ENCODE results near the gene CEBPG. TPM values are rescaled to one million over a fixed set of nuclear protein-coding genes. Genes with fewer than 3 reads are reported as not detected.
A peak's percentile ranks its signal among the peaks of the same experiment; 100 is the strongest.

CEBPG gene
- total and polyA plus RNA-seq, 7 experiments from 2014 or later = 7.8 to 22.4 (median 17.7) TPM

GRCh38 chr19:33429891-33430673 is 56.6 kb downstream of the CEBPG start:
- peaks cover 3 to 16% (median 11%) of the 10 kb centered on the region in 7 donors for H3K4me1 Mint-ChIP-seq
- no peaks in the 10 kb centered on the region for H3K36me3 Mint-ChIP-seq
- H3K27ac ChIP-seq (ENCODE audit: low read depth, low read length) = peak overlapping the region; percentile 37
- CTCF ChIA-PET = interaction anchor here (0.9 to 1.2 kb wide), 4 partner anchors 14 to 352 kb away, joined by 3 to 4 read pairs (median 3); no protein-coding TSS in a partner anchor
- H3K27ac Mint-ChIP-seq = peak overlapping the region in 7 of 9 donors; percentile 67 to 90 (median 80)
- H3K27me3 ChIP-seq (ENCODE audit: control insufficient read depth in 2 of 2, insufficient read depth in 2 of 2, low read length in 2 of 2) = no peaks in the 10 kb centered on the region
- H3K36me3 ChIP-seq (ENCODE audit: control insufficient read depth in 2 of 3, insufficient read depth in 3 of 3, low read length in 3 of 3) = no peaks in the 10 kb centered on the region
- DNase-seq = peak in 5 of 9 donors; percentile 27 to 75 (median 49)
- POLR2A ChIA-PET = interaction anchor here (1.4 kb wide), 1 partner anchor 14 kb away, joined by 3 read pairs; no protein-coding TSS in a partner anchor
- H3K9me3 Mint-ChIP-seq = peaks cover 0 to 2% (median 0%) of the 10 kb centered on the region in 11 donors
- H3K4me3 Mint-ChIP-seq = peak overlapping the region in 9 of 10 donors; percentile 1 to 76 (median 52)
- H3K9me3 ChIP-seq (ENCODE audit: control insufficient read depth in 2 of 3, low read length in 3 of 3) = no peaks in the 10 kb centered on the region
- intact Hi-C loops (cut with micrococcal nuclease) = loop anchor here in 1 of 2 donors (1.0 to 5.0 kb wide), 3 partner anchors 92 to 349 kb away; partner anchors contain the start of gene PEPD
- H3K4me3 ChIP-seq (ENCODE audit: low read length) = no peak overlapping the region
- peak; percentile 78 for ATAC-seq
- H3K4me1 ChIP-seq (ENCODE audit: control insufficient read depth in 2 of 2, insufficient read depth in 2 of 2, low read length in 2 of 2) = peaks cover 9 to 13% of the 10 kb centered on the region in 2 donors
- peaks cover 0 to 4% (median 0%) of the 10 kb centered on the region in 5 donors for H3K27me3 Mint-ChIP-seq

DNA sequence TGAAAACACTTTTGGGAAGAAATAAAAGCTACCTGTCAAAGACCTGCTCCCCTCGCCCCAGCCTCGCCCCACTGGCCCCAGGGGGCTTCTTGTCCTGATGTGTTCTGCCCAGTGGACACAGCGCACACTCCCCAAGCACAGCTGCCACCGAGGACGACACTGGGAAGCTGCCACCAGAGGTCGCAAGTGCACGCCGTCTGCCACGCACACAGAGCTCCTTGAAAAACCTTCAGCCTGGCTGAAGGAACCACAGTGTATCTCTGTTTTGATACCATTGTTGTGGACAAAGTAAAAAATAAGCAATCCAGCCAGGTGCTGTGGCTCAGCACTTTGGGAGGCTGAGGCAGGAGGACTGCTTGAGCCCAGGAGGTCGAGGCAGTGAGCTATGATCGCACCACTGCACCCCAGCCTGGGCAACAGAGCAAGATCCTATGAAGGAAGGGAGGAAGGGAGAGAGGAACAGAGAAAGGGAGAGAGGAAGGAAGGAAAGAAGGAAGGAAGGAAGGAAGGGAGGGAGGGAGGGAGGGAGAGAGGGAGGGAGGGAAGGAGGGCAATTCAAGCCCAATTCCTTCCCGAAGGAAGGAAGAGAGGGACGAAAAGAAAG is 57.3 kb downstream of the CEBPG start:
- H3K36me3 ChIP-seq (ENCODE audit: control insufficient read depth in 2 of 3, insufficient read depth in 3 of 3, low read length in 3 of 3) = peaks cover 0 to 1% (median 0%) of the 10 kb centered on the region in 3 experiments
- no peaks in the 10 kb centered on the region for H3K9me3 ChIP-seq (ENCODE audit: control insufficient read depth in 2 of 3, low read length in 3 of 3)
- POLR2A ChIA-PET = interaction anchor here (1.4 kb wide), 1 partner anchor 15 kb away, joined by 3 read pairs; no protein-coding TSS in a partner anchor
- ATAC-seq (peak; percentile 83), DNase-seq (peak in 7 of 9 donors; percentile 41 to 69 (median 53))
- H3K4me1 ChIP-seq (ENCODE audit: control insufficient read depth in 2 of 2, insufficient read depth in 2 of 2, low read length in 2 of 2) = peaks cover 9 to 13% of the 10 kb centered on the region in 2 donors
- H3K4me1 Mint-ChIP-seq = peaks cover 3 to 16% (median 11%) of the 10 kb centered on the region in 7 donors
- H3K4me3 Mint-ChIP-seq = peak overlapping the region; percentile 1 to 76 (median 50)
- no peaks in the 10 kb centered on the region for H3K27me3 ChIP-seq (ENCODE audit: control insufficient read depth in 2 of 2, insufficient read depth in 2 of 2, low read length in 2 of 2)
- H3K27me3 Mint-ChIP-seq = peaks cover 0 to 4% (median 0%) of the 10 kb centered on the region in 5 donors
- peaks cover 0 to 2% (median 0%) of the 10 kb centered on the region in 11 donors for H3K9me3 Mint-ChIP-seq
- H3K36me3 Mint-ChIP-seq = no peaks in the 10 kb centered on the region
- peak overlapping the region in 7 of 9 donors; percentile 65 to 90 (median 80) for H3K27ac Mint-ChIP-seq
- no peak overlapping the region for H3K4me3 ChIP-seq (ENCODE audit: low read length)
- CTCF ChIA-PET = interaction anchor here (0.9 to 1.2 kb wide), 4 partner anchors 15 to 351 kb away, joined by 3 to 4 read pairs (median 3); no protein-coding TSS in a partner anchor
- intact Hi-C loops (cut with micrococcal nuclease) = loop anchor here in 1 of 2 donors (1.0 to 5.0 kb wide), 3 partner anchors 92 to 348 kb away; partner anchors contain the start of gene PEPD
- peak overlapping the region; percentile 37 for H3K27ac ChIP-seq (ENCODE audit: low read depth, low read length)

DNA sequence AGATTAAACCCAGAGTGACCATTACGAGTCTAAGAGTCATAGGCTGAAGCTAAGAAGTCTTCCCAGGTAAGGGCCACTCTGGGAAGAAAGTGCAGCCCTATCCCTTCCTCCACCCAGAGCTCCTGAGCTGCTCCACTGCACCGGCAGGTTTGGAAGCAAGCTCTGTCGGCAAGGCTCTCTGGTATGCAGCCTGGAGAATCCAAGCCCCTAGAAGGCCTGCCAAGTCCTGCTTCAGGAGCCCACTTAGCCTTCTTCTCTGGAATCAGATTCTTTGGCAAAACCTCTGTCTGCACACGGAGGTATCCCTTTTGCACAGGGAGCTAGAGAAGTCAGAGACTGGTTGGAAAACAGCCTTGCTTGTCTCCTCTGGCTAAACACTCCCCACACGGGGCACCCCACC is 58.5 kb downstream of the CEBPG start:
- Histone ChIP-seq H3K27ac (ENCODE audit: low read depth, low read length) (no peak overlapping the region), H3K36me3 (ENCODE audit: control insufficient read depth in 2 of 3, insufficient read depth in 3 of 3, low read length in 3 of 3) (peaks cover 0 to 4% (median 0%) of the 10 kb centered on the region in 3 experiments), H3K4me3 (ENCODE audit: low read length) (no peak overlapping the region), H3K27me3 (ENCODE audit: control insufficient read depth in 2 of 2, insufficient read depth in 2 of 2, low read length in 2 of 2) (no peaks in the 10 kb centered on the region), H3K4me1 (ENCODE audit: control insufficient read depth in 2 of 2, insufficient read depth in 2 of 2, low read length in 2 of 2) (peaks cover 9 to 13% of the 10 kb centered on the region in 2 donors), H3K9me3 (ENCODE audit: control insufficient read depth in 2 of 3, low read length in 3 of 3) (no peaks in the 10 kb centered on the region)
- DNase-seq = no peak
- no peak for ATAC-seq
- peaks cover 0 to 4% (median 0%) of the 10 kb centered on the region in 5 donors for H3K27me3 Mint-ChIP-seq
- ChIA-PET POLR2A (no interaction called here), CTCF (interaction anchor here (0.9 to 1.2 kb wide), 2 partner anchors 13 to 16 kb away, joined by 4 read pairs; no protein-coding TSS in a partner anchor)
- no peak overlapping the region for H3K27ac Mint-ChIP-seq
- no peaks in the 10 kb centered on the region for H3K36me3 Mint-ChIP-seq
- peaks cover 3 to 16% (median 11%) of the 10 kb centered on the region in 7 donors for H3K4me1 Mint-ChIP-seq
- H3K9me3 Mint-ChIP-seq = peaks cover 0 to 2% (median 0%) of the 10 kb centered on the region in 11 donors
- no peak overlapping the region for H3K4me3 Mint-ChIP-seq
- intact Hi-C loops (cut with micrococcal nuclease) = loop anchor here in 1 of 2 donors (5.0 kb wide), 1 partner anchor 90 kb away; the partner anchor contains the start of gene PEPD

Other genes starting within 250 kb of the CEBPG start
- gene WDR88, start 241.6 kb upstream of the CEBPG start, total RNA-seq = under 1 TPM in 2 of 5 experiments, not detected in 3; 0.51 to 0.62 TPM
- under 1 TPM; 0.15 to 0.24 TPM for gene WDR88, start 241.6 kb upstream of the CEBPG start, polyA plus RNA-seq
- 1 to 10 TPM in 1 of 5 experiments, under 1 TPM in 3, not detected in 1; 0.34 to 2.6 (median 0.40) TPM for gene LRP3, start 179.4 kb upstream of the CEBPG start, total RNA-seq
- gene LRP3, start 179.4 kb upstream of the CEBPG start, polyA plus RNA-seq = not detected
- gene SLC7A10, start 147.9 kb upstream of the CEBPG start, total RNA-seq = not detected
- gene SLC7A10, start 147.9 kb upstream of the CEBPG start, polyA plus RNA-seq = not detected
- gene CEBPA, start 71.2 kb upstream of the CEBPG start, total RNA-seq = 10 to 100 TPM in 1 of 5 experiments, 1 to 10 TPM in 3, under 1 TPM in 1; 0.22 to 26.2 (median 1.9) TPM
- gene CEBPA, start 71.2 kb upstream of the CEBPG start, polyA plus RNA-seq = not detected
- 10 to 100 TPM; 21.9 to 35.6 (median 24.5) TPM for gene PEPD, start 148.1 kb downstream of the CEBPG start, total RNA-seq
- gene PEPD, start 148.1 kb downstream of the CEBPG start, polyA plus RNA-seq = 100 to 1,000 TPM in 1 of 2 donors, 10 to 100 TPM in 1; 92.3 to 126 TPM
- gene CHST8, start 248.2 kb downstream of the CEBPG start, total RNA-seq = not detected
- not detected for gene CHST8, start 248.2 kb downstream of the CEBPG start, polyA plus RNA-seq

All from naive thymus-derived CD4-positive, alpha-beta T cell (primary cell).